Measurements from ENCODE around the gene C10orf62.

- TF ChIP-seq CTCF (IDR thresholded peaks at IDR 0.05; ENCODE audit: insufficient read depth, low read length) (no peak), POLR2AphosphoS5 (IDR thresholded peaks at IDR 0.05; ENCODE audit: low read depth) (no peak), REST (IDR thresholded peaks at IDR 0.05; ENCODE audit: insufficient replicate concordance, low read depth) (no peak), GABPA (IDR thresholded peaks at IDR 0.05; ENCODE audit: low read depth) (no peak)
These were observed 17.9 kb upstream of the C10orf62 start for GRCh38 chr10:97571622-97572021.
